HepG2 (cell line): ENCODE measurements around the gene PPP1R12C. TPM values are rescaled to one million over a fixed set of nuclear protein-coding genes. Genes with fewer than 3 reads are reported as not detected.

ENCODE experiments used
- BHLHE40 ChIP-seq: IDR thresholded peaks from 2 replicates; pipeline ENCODE4 v1.6.1; 2011; ENCODE audit warnings: low read length, improper control_type of control experiment
- CBX5 ChIP-seq: sonication (generic); formaldehyde crosslinking; IDR thresholded peaks from 2 replicates; pipeline ENCODE4 v1.4.0; 2020; ENCODE audit warnings: missing genetic modification reagents, borderline replicate concordance
- ELF1 ChIP-seq: sonication (generic); formaldehyde crosslinking; IDR thresholded peaks from 2 replicates; pipeline ENCODE4 v1.4.0; 2020; ENCODE audit warnings: missing genetic modification reagents
- HNRNPLL ChIP-seq: fragments of 200-400 bp; formaldehyde crosslinking; IDR thresholded peaks from 2 replicates; pipeline ENCODE4 v1.6.1; 2017; ENCODE audit warnings: mild to moderate bottlenecking, low read depth, low read length; ENCODE audit not compliant: poor library complexity, severe bottlenecking
- KDM4B ChIP-seq: sonication (generic); formaldehyde crosslinking; IDR thresholded peaks from 2 replicates; pipeline ENCODE4 v1.4.0; 2020; ENCODE audit warnings: missing genetic modification reagents
- NAIF1 ChIP-seq: sonication (generic); formaldehyde crosslinking; IDR thresholded peaks from 2 replicates; pipeline ENCODE4 v1.5.0; 2020; ENCODE audit warnings: mild to moderate bottlenecking, missing genetic modification reagents, borderline replicate concordance
- RBAK ChIP-seq: sonication (generic); formaldehyde crosslinking; IDR thresholded peaks from 2 replicates; pipeline ENCODE4 v1.5.1; 2020; ENCODE audit warnings: mild to moderate bottlenecking, missing genetic modification reagents
- RNF219 ChIP-seq: sonication (generic); formaldehyde crosslinking; IDR thresholded peaks from 2 replicates; pipeline ENCODE4 v1.5.0; 2020; ENCODE audit warnings: mild to moderate bottlenecking, missing genetic modification reagents
- SOX6 ChIP-seq, 2 experiments: fragments of 450-650 bp in 1 of 2; sonication (generic) in 1 of 2; formaldehyde crosslinking in 1 of 2; IDR thresholded peaks; 2 replicates each; pipeline versions ENCODE4 v1.4.0 to v1.6.1; 2017 to 2020; ENCODE audit warnings: antibody characterized with exemption in 1 of 2, mild to moderate bottlenecking in 1 of 2, missing genetic modification reagents in 1 of 2
- SRF ChIP-seq: IDR thresholded peaks from 2 replicates; pipeline ENCODE4 v1.6.1; 2011; ENCODE audit warnings: mild to moderate bottlenecking, low read depth, low read length, moderate library complexity
- YY1 ChIP-seq: IDR thresholded peaks from 2 replicates; pipeline ENCODE4 v1.6.1; 2011; ENCODE audit warnings: low read length, low read depth, moderate library complexity, mild to moderate bottlenecking; ENCODE audit not compliant: insufficient read depth, insufficient replicate concordance
- ZBTB40 ChIP-seq, 2 experiments: fragments of 450-650 bp in 1 of 2; sonication (generic) in 1 of 2; formaldehyde crosslinking in 1 of 2; IDR thresholded peaks; 2 replicates each; pipeline versions ENCODE4 v1.6.1 to v1.8.0; 2016 to 2022; ENCODE audit warnings: antibody characterized with exemption in 1 of 2, mild to moderate bottlenecking in 1 of 2, missing genetic modification reagents in 1 of 2
- ZFP62 ChIP-seq: sonication (generic); formaldehyde crosslinking; IDR thresholded peaks from 2 replicates; pipeline ENCODE4 v1.4.0; 2020; ENCODE audit warnings: missing genetic modification reagents
- ZNF607 ChIP-seq: sonication (generic); formaldehyde crosslinking; IDR thresholded peaks from 2 replicates; pipeline ENCODE4 v1.5.1; 2020; ENCODE audit warnings: missing genetic modification reagents, mild to moderate bottlenecking, borderline replicate concordance
- ZNF780A ChIP-seq: sonication (generic); formaldehyde crosslinking; IDR thresholded peaks from 2 replicates; pipeline ENCODE4 v1.8.0; 2022; ENCODE audit warnings: mild to moderate bottlenecking, missing genetic modification reagents, moderate library complexity
- polyA plus RNA-seq, 8 experiments: library from polyadenylated mRNA; depleted of rRNA in 3 of 8; stranded (reverse) in 7 of 8; unstranded in 1 of 8; fragments of >200 nt; fragmentation: Illumina TruSeq in 4 of 8; extraction: Trizol in 4 of 8; gene quantifications; 2 replicates each; pipeline versions ENCODE4 v1.2.1 to v1.2.3, GENCODE V29; 2011 to 2016; ENCODE audit warnings: low read depth in 4 of 8, missing spikeins in 1 of 8, mixed read lengths in 1 of 8; ENCODE audit not compliant: insufficient read depth in 1 of 8
- total RNA-seq, 5 experiments: library from RNA; depleted of rRNA; stranded (reverse); fragments of >200 nt; fragmentation: Illumina TruSeq; extraction: Trizol; gene quantifications; 2 replicates each; pipeline ENCODE4 v1.2.3, GENCODE V29; 2016; ENCODE audit warnings: low read depth in 1 of 5

The PPP1R12C gene
- total and polyA plus RNA-seq, 2 of the 13 experiments (the other 11 are each of a cell fraction or from before 2014, with no cell fraction given): 29.7 to 30.3 TPM

- no peak for TF ChIP-seq ZBTB40 (IDR thresholded peaks at IDR 0.05)
- 0 out of 2 replicates have a peak, but pooled peaks have one; percentile 20 for TF ChIP-seq ZBTB40 (CRISPR knock-in tag; IDR thresholded peaks at IDR 0.05)
- TF ChIP-seq CBX5 (CRISPR knock-in tag): 0 out of 2 replicates have a peak, but pooled peaks have one; percentile 30
- no peak for TF ChIP-seq ZNF607 (CRISPR knock-in tag)
- TF ChIP-seq KDM4B (CRISPR knock-in tag): no peak; the same call in 1 of the 2 replicates
- TF ChIP-seq NAIF1 (CRISPR knock-in tag): no peak
- TF ChIP-seq RNF219: no peak
- TF ChIP-seq ELF1 (CRISPR knock-in tag): no peak
- TF ChIP-seq SRF: no peak
- no peak for TF ChIP-seq RBAK (CRISPR knock-in tag)
- peak; percentile 54 for TF ChIP-seq YY1
- peak; percentile 39 for TF ChIP-seq HNRNPLL
- no peak for TF ChIP-seq ZFP62 (CRISPR knock-in tag)
- TF ChIP-seq SOX6 (IDR thresholded peaks at IDR 0.05): no peak
- TF ChIP-seq SOX6 (CRISPR knock-in tag; IDR thresholded peaks at IDR 0.05): no peak
- no peak for TF ChIP-seq ZNF780A (CRISPR knock-in tag)
- TF ChIP-seq BHLHE40: peak; percentile 45; the same call in 1 of the 2 replicates
These were observed 42.9 kb upstream of the PPP1R12C start (continued) for GRCh38 chr19:55160128-55160985.
